Gastrocnemius medialis (tissue), 4 donors: ENCODE results near the gene COLGALT1. TPM values are rescaled to one million over a fixed set of nuclear protein-coding genes. Genes with fewer than 3 reads are reported as not detected.
A peak's percentile ranks its signal among the peaks of the same experiment; 100 is the strongest.

Experiments
- ATAC-seq, 2 donors: fragments of 150-250 bp; one replicate each; pipeline ENCODE4 v1.9.1; 2016
- DNase-seq, 2 donors: peaks; one replicate each; pipeline ENCODE4 v3.0.0-alpha.2; 2019
- H3K27ac ChIP-seq, 4 donors: fragments of 200-600 bp; sonication (generic); 1 replicate in 1 of 4; 2 replicates in 3 of 4; pipeline ENCODE4 v1.5.1; 2016 to 2018; ENCODE audit warnings: mild to moderate bottlenecking in 2 of 4, moderate library complexity in 1 of 4
- H3K27me3 ChIP-seq, 3 donors: fragments of 200-600 bp; sonication (generic) in 2 of 3; 1 replicate in 1 of 3; 2 replicates in 2 of 3; pipeline versions ENCODE4 v1.5.1 to v1.6.0; 2016 to 2019; ENCODE audit warnings: mild to moderate bottlenecking in 1 of 3, moderate library complexity in 1 of 3
- H3K36me3 ChIP-seq, 2 donors: fragments of 200-600 bp; sonication (generic) in 1 of 2; one replicate each; pipeline ENCODE4 v1.5.1; 2017 to 2018
- H3K4me1 ChIP-seq, 2 donors: fragments of 200-600 bp; sonication (generic) in 1 of 2; one replicate each; pipeline ENCODE4 v1.5.1; 2016 to 2017; ENCODE audit warnings: mild to moderate bottlenecking in 2 of 2
- H3K4me3 ChIP-seq, 4 donors: fragments of 200-600 bp; sonication (generic) in 3 of 4; 1 replicate in 1 of 4; 2 replicates in 3 of 4; pipeline ENCODE4 v1.5.1; 2016 to 2019; ENCODE audit warnings: mild to moderate bottlenecking in 2 of 4
- H3K9me3 ChIP-seq, 3 donors: fragments of 200-600 bp; sonication (generic) in 2 of 3; 1 replicate in 1 of 3; 2 replicates in 2 of 3; pipeline ENCODE4 v1.5.1; 2016 to 2019
- CTCF ChIP-seq, 5 experiments: fragments of 450-650 bp in 3 of 5; fragments of 200-600 bp in 2 of 5; sonication (generic) in 2 of 5; IDR thresholded peaks in 4 of 5; conservative IDR thresholded peaks in 1 of 5; 1 replicate in 4 of 5; 2 replicates in 1 of 5; pipeline ENCODE4 v1.5.1; 2016 to 2019; ENCODE audit warnings: antibody characterized with exemption in 5 of 5, mild to moderate bottlenecking in 3 of 5, moderate library complexity in 3 of 5
- POLR2A ChIP-seq, 2 donors: fragments of 450-650 bp; IDR thresholded peaks; one replicate each; pipeline ENCODE4 v1.6.1; 2017; ENCODE audit warnings: antibody characterized with exemption in 2 of 2, mild to moderate bottlenecking in 2 of 2, moderate library complexity in 2 of 2
- in situ Hi-C, 4 donors: fragments of 200-750 bp; cut with MboI; loops; one replicate each; pipeline versions ENCODE4 v1.15.0 to v1.8.0; 2017; ENCODE audit warnings: low sequenced_read_pairs in 4 of 4
- intact Hi-C: fragments of 100-400 bp; cut with DNase I; formaldehyde crosslinking; loops from one replicate; pipeline ENCODE4 v1.15.1; 2023; ENCODE audit warnings: low total_unique reads
- total RNA-seq, 4 donors: library from RNA; depleted of rRNA; stranded (reverse); fragments of >200 nt; gene quantifications; one replicate each; pipeline versions ENCODE4 v1.1.0 to v1.2.3, GENCODE V29; 2016

The COLGALT1 gene
- total RNA-seq, 4 donors from 2014 or later: 16.6 to 33.2 (median 27.5) TPM

GRCh38 chr19:17536955-17537354 lies 18.5 kb upstream of the COLGALT1 start:
- peaks cover 6 to 7% of the 10 kb centered on the region in 2 donors for H3K4me1 ChIP-seq
- intact Hi-C loops: no loop called here
- peaks cover 24 to 34% (median 28%) of the 10 kb centered on the region in 3 donors for H3K27me3 ChIP-seq
- in situ Hi-C loops: no loop called here
- ATAC-seq (no peak), DNase-seq (no peak)
- no peaks in the 10 kb centered on the region for H3K36me3 ChIP-seq
- no peaks in the 10 kb centered on the region for H3K9me3 ChIP-seq
- TF ChIP-seq POLR2A (IDR thresholded peaks at IDR 0.05) (no peak), CTCF (IDR thresholded peaks at IDR 0.05 in 4 of 5, conservative IDR thresholded peaks at IDR 0.05 in 1 of 5) (no peak)
- H3K27ac ChIP-seq: no peak overlapping the region
- H3K4me3 ChIP-seq: no peak overlapping the region

GRCh38 chr19:17538684-17539237 lies 16.7 kb upstream of the COLGALT1 start:
- Histone ChIP-seq H3K36me3 (no peaks in the 10 kb centered on the region), H3K9me3 (no peaks in the 10 kb centered on the region), H3K4me1 (peaks cover 6 to 7% of the 10 kb centered on the region in 2 donors), H3K27ac (peak overlapping the region in 1 of 4 donors; percentile 63), H3K27me3 (peaks cover 21 to 31% (median 24%) of the 10 kb centered on the region in 3 donors), H3K4me3 (peak overlapping the region; percentile 52 to 74 (median 58))
- DNase-seq (no peak), ATAC-seq (no peak)
- intact Hi-C loops: loop anchor here (2.0 kb wide), 1 partner anchor 36 kb away; no protein-coding TSS in a partner anchor
- TF ChIP-seq POLR2A (IDR thresholded peaks at IDR 0.05) (no peak), CTCF (IDR thresholded peaks at IDR 0.05 in 4 of 5, conservative IDR thresholded peaks at IDR 0.05 in 1 of 5) (no peak)
- in situ Hi-C loops: no loop called here

GRCh38 chr19:17539238-17540117 lies 16.0 kb upstream of the COLGALT1 start:
- intact Hi-C loops (loop anchor here (2.0 kb wide), 1 partner anchor 35 kb away; no protein-coding TSS in a partner anchor), in situ Hi-C loops (no loop called here)
- H3K4me3 ChIP-seq: peak overlapping the region; percentile 52 to 74 (median 58)
- no peaks in the 10 kb centered on the region for H3K36me3 ChIP-seq
- no peaks in the 10 kb centered on the region for H3K9me3 ChIP-seq
- DNase-seq: peak; percentile 78 to 94
- H3K27me3 ChIP-seq: peaks cover 21 to 31% (median 24%) of the 10 kb centered on the region in 3 donors
- peak overlapping the region; percentile 45 to 63 (median 54) for H3K27ac ChIP-seq
- peak in 4 of 5 experiments; percentile 31 to 59 (median 52) for TF ChIP-seq CTCF (IDR thresholded peaks at IDR 0.05 in 4 of 5, conservative IDR thresholded peaks at IDR 0.05 in 1 of 5)
- no peak for TF ChIP-seq POLR2A (IDR thresholded peaks at IDR 0.05)
- peak; percentile 86 to 93 for ATAC-seq
- H3K4me1 ChIP-seq: peaks cover 6 to 7% of the 10 kb centered on the region in 2 donors

- H3K27ac ChIP-seq: no peak overlapping the region
- H3K4me1 ChIP-seq: peaks cover 6 to 7% of the 10 kb centered on the region in 2 donors
- ATAC-seq: no peak
- in situ Hi-C loops (no loop called here), intact Hi-C loops (no loop called here)
- H3K9me3 ChIP-seq: no peaks in the 10 kb centered on the region
- H3K27me3 ChIP-seq: peaks cover 21 to 31% (median 24%) of the 10 kb centered on the region in 3 donors
- TF ChIP-seq CTCF (IDR thresholded peaks at IDR 0.05 in 4 of 5, conservative IDR thresholded peaks at IDR 0.05 in 1 of 5) (no peak), POLR2A (IDR thresholded peaks at IDR 0.05) (no peak)
- no peak for DNase-seq
- H3K36me3 ChIP-seq: no peaks in the 10 kb centered on the region
- no peak overlapping the region for H3K4me3 ChIP-seq
Measured at GRCh38 chr19:17540174-17540573, 15.3 kb upstream of the COLGALT1 start.
